ENCODE data around the gene LAMC2.
"Not testable (repeated sequence)": the region's sequence is repeated elsewhere in the genome, so short reads cannot be mapped to it uniquely, and the experiment has no call there.

Gene LAMC2

GRCh38 chr1:183185941-183186490 is at the start of gene LAMC2:
Gene LAMC2, plus strand, starts transcription at chr1:183186264. Its CDS starts 89 bp downstream, at chr1:183186353.
- DNase-seq = peak; percentile 33

GRCh38 chr1:183137782-183138181 is 48.3 kb upstream of the LAMC2 start:
- DNase-seq = no peak

GRCh38 chr1:183138301-183138700 is 47.8 kb upstream of the LAMC2 start:
- DNase-seq = no peak

GRCh38 chr1:183139281-183139942 is 46.7 kb upstream of the LAMC2 start:
- no peak for DNase-seq

- no peak for DNase-seq
These were observed 45.4 kb upstream of the LAMC2 start for GRCh38 chr1:183140633-183141032.

- DNase-seq = no peak
These were observed 43.9 kb upstream of the LAMC2 start for GRCh38 chr1:183142171-183142570.

- DNase-seq = no peak
These were observed 42.3 kb upstream of the LAMC2 start for GRCh38 chr1:183143576-183144315.

GRCh38 chr1:183144752-183145151 is 41.3 kb upstream of the LAMC2 start:
- DNase-seq = no peak

GRCh38 chr1:183147735-183148134 is 38.3 kb upstream of the LAMC2 start:
- DNase-seq = no peak

GRCh38 chr1:183148599-183148998 is 37.5 kb upstream of the LAMC2 start:
- DNase-seq = no peak

GRCh38 chr1:183149273-183149672 is 36.8 kb upstream of the LAMC2 start:
- no peak for DNase-seq

GRCh38 chr1:183150032-183150431 is 36.0 kb upstream of the LAMC2 start:
- not testable (repeated sequence) for DNase-seq

GRCh38 chr1:183150445-183150844 is 35.6 kb upstream of the LAMC2 start:
- no peak for DNase-seq

- no peak for DNase-seq
These were observed 33.9 kb upstream of the LAMC2 start for GRCh38 chr1:183152180-183152579.

GRCh38 chr1:183155939-183156338 is 30.1 kb upstream of the LAMC2 start:
- DNase-seq = no peak

- no peak for DNase-seq
These were observed 26.1 kb upstream of the LAMC2 start for GRCh38 chr1:183159960-183160359.

GRCh38 chr1:183161391-183161790 is 24.7 kb upstream of the LAMC2 start:
- no peak for DNase-seq

GRCh38 chr1:183163316-183163715 is 22.7 kb upstream of the LAMC2 start:
- peak; percentile 6 for DNase-seq

GRCh38 chr1:183164340-183164739 is 21.7 kb upstream of the LAMC2 start:
- DNase-seq = no peak

GRCh38 chr1:183164963-183165362 is 21.1 kb upstream of the LAMC2 start:
- no peak for DNase-seq

- no peak for DNase-seq
These were observed 20.6 kb upstream of the LAMC2 start for GRCh38 chr1:183165456-183165855.

- DNase-seq = no peak
These were observed 19.6 kb upstream of the LAMC2 start for GRCh38 chr1:183166454-183166853.

GRCh38 chr1:183167676-183168075 is 18.4 kb upstream of the LAMC2 start:
- no peak for DNase-seq

GRCh38 chr1:183168308-183168707 is 17.8 kb upstream of the LAMC2 start:
- DNase-seq = no peak

Data from hematopoietic multipotent progenitor cell treated with erythropoietin and hydrocortisone succinate and interleukin-3 and kit ligand, for 4 days (in vitro differentiated cells).